ENCODE data around the gene UBE2Q1. TPM values are rescaled to one million over a fixed set of nuclear protein-coding genes. Genes with fewer than 3 reads are reported as not detected.
A peak's percentile ranks its signal among the peaks of the same experiment; 100 is the strongest.

Gene UBE2Q1
- total and polyA plus RNA-seq, 4 donors: 25.5 to 63.9 (median 45.0) TPM

DNA sequence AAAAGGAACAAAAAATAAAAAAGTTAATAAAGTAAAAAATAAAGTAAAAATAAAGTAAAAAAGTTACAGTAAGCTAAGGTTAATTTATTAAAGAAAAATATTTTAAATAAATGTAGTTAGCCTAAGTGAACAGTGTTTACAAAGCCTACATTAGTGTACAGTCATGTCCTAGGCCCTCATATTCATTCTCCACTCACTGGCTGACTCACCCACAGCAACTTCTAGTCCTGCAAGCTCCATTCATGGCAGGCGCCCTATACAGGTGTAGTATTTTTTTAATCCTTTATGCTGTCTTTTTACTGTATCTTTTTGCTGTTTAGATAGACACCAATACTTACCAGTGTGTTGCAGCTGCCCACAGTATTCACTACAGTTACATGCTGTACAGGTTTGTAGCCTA is 37.2 kb upstream of the UBE2Q1 start:
- DNase-seq: peak in 1 of 2 donors; percentile 3
- H3K36me3 ChIP-seq (ENCODE audit: control insufficient read depth in 1 of 2, insufficient read depth in 2 of 2, low read length in 1 of 2): peaks cover 17 to 20% of the 10 kb centered on the region in 2 donors
- H3K4me3 ChIP-seq (ENCODE audit: low read length in 2 of 2): no peak overlapping the region
- no peak overlapping the region for H3K27ac ChIP-seq (ENCODE audit: low read depth in 1 of 2, low read length in 2 of 2)
- ATAC-seq (ENCODE audit: low FRiP score): no peak
- 77 to 82% methylated on average over 1 of the region's 1 CpG for WGBS, 2 donors
- H3K27me3 ChIP-seq (ENCODE audit: control insufficient read depth in 1 of 2, insufficient read depth in 2 of 2, low read length in 1 of 2): no peaks in the 10 kb centered on the region
- H3K4me1 ChIP-seq (ENCODE audit: control insufficient read depth in 1 of 2, insufficient read depth in 2 of 2, low read length in 2 of 2): peaks cover 3 to 4% of the 10 kb centered on the region in 2 donors
- no peaks in the 10 kb centered on the region for H3K9me3 ChIP-seq (ENCODE audit: control insufficient read depth, low read length)
- intact Hi-C loops (cut with DNase I): no loop called here

DNA sequence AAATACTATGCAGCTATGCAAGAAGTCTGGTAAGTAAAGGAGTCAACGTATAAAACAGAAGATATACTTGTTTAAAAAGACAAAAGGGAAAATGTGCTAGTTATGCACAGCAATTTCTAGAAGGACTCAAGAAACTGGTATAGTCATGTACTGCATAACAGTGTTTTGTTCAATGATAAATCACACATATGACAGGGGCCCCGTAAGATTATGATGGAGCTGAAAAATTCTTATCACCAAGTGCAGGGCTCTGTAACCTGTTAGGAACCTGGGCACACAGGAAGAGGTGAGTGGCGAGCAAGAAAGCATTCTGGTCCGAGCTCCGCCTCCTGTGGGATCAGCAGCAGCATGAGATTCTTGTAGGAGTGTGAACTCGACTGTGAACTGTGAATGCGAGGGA is 36.3 kb upstream of the UBE2Q1 start:
- ATAC-seq (ENCODE audit: low FRiP score) (no peak), DNase-seq (no peak)
- Histone ChIP-seq H3K9me3 (ENCODE audit: control insufficient read depth, low read length) (no peaks in the 10 kb centered on the region), H3K4me3 (ENCODE audit: low read length in 2 of 2) (no peak overlapping the region), H3K36me3 (ENCODE audit: control insufficient read depth in 1 of 2, insufficient read depth in 2 of 2, low read length in 1 of 2) (peaks cover 20 to 25% of the 10 kb centered on the region in 2 donors), H3K4me1 (ENCODE audit: control insufficient read depth in 1 of 2, insufficient read depth in 2 of 2, low read length in 2 of 2) (peaks cover 3 to 4% of the 10 kb centered on the region in 2 donors), H3K27ac (ENCODE audit: low read depth in 1 of 2, low read length in 2 of 2) (no peak overlapping the region), H3K27me3 (ENCODE audit: control insufficient read depth in 1 of 2, insufficient read depth in 2 of 2, low read length in 1 of 2) (no peaks in the 10 kb centered on the region)
- intact Hi-C loops (cut with DNase I): no loop called here
- 75 to 77% methylated on average over 7 of the region's 7 CpGs for WGBS, 2 donors

DNA sequence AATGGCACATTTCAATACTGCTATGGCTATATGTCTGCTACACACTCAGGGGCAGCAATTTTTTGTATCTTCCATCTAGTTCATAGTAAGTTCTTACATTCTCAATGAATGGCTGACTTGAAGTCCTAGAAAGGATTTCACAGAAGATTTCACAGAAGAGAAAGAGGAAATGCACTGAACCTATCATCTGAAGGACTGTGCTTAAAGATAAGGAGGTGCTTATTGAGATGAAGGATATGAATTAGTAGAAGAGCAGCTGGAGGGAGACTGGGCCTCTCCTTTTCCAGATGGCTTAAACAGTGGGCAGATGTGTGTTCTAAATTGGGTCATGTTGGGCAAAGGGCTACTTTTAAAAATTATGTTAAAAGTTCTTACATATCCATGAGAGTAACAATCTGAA is 34.9 kb upstream of the UBE2Q1 start:
- H3K27ac ChIP-seq (ENCODE audit: low read depth in 1 of 2, low read length in 2 of 2): no peak overlapping the region
- no peak for ATAC-seq (ENCODE audit: low FRiP score)
- H3K36me3 ChIP-seq (ENCODE audit: control insufficient read depth in 1 of 2, insufficient read depth in 2 of 2, low read length in 1 of 2): peaks cover 20 to 29% of the 10 kb centered on the region in 2 donors
- intact Hi-C loops (cut with DNase I): no loop called here
- no peaks in the 10 kb centered on the region for H3K4me1 ChIP-seq (ENCODE audit: control insufficient read depth in 1 of 2, insufficient read depth in 2 of 2, low read length in 2 of 2)
- H3K27me3 ChIP-seq (ENCODE audit: control insufficient read depth in 1 of 2, insufficient read depth in 2 of 2, low read length in 1 of 2): no peaks in the 10 kb centered on the region
- H3K9me3 ChIP-seq (ENCODE audit: control insufficient read depth, low read length): no peaks in the 10 kb centered on the region
- no peak overlapping the region for H3K4me3 ChIP-seq (ENCODE audit: low read length in 2 of 2)
- no peak for DNase-seq

DNA sequence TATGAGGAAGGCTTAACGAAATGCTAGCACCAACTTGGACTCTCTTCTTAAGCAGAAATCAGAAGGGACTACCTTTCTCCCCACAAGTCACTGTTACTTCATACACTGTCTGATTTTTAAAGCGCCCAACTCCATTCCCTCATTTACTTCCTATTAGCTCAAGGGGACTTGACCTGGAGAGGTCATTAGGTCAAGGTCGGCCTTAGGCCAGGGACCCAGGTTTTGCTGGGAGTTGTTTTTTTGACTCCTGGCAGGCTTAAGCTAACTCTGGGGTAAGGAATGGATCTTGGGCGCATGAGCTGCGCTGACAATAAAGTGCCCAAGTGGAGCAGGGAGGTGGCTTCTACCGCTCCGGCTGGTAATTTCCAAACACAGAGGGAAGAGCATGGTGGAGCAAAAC is 32.7 kb upstream of the UBE2Q1 start:
- WGBS, 2 donors: 95 to 96% methylated on average over 7 of the region's 7 CpGs
- peaks cover 13 to 24% of the 10 kb centered on the region in 2 donors for H3K36me3 ChIP-seq (ENCODE audit: control insufficient read depth in 1 of 2, insufficient read depth in 2 of 2, low read length in 1 of 2)
- intact Hi-C loops (cut with DNase I): no loop called here

DNA sequence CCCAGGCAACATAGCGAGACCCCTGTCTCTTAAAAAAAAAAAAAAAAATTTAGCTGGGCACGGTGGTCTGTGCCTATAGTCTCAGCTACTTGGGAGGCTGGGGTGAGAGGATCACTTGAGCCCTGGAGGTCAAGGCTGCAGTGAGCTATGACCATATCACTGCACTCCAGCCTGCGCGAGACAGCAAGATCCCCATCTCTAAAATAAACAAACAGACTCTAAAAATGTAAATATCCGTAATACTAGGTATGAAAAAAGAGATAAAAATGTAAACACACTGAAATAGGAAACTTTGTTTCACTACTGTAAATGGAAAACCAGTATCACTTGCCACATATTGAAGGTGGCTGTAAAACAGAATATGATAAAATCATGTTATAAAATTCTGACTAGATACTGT is 32.3 kb upstream of the UBE2Q1 start:
- 71 to 75% methylated on average over 5 of the region's 5 CpGs for WGBS, 2 donors
- H3K4me3 ChIP-seq (ENCODE audit: low read length in 2 of 2): no peak overlapping the region
- H3K27ac ChIP-seq (ENCODE audit: low read depth in 1 of 2, low read length in 2 of 2): no peak overlapping the region
- no peaks in the 10 kb centered on the region for H3K9me3 ChIP-seq (ENCODE audit: control insufficient read depth, low read length)
- H3K36me3 ChIP-seq (ENCODE audit: control insufficient read depth in 1 of 2, insufficient read depth in 2 of 2, low read length in 1 of 2): peaks cover 15 to 25% of the 10 kb centered on the region in 2 donors
- H3K4me1 ChIP-seq (ENCODE audit: control insufficient read depth in 1 of 2, insufficient read depth in 2 of 2, low read length in 2 of 2): no peaks in the 10 kb centered on the region
- intact Hi-C loops (cut with DNase I): no loop called here
- peak in 1 of 2 donors; percentile 3 for DNase-seq
- ATAC-seq (ENCODE audit: low FRiP score): no peak
- H3K27me3 ChIP-seq (ENCODE audit: control insufficient read depth in 1 of 2, insufficient read depth in 2 of 2, low read length in 1 of 2): no peaks in the 10 kb centered on the region

More for the DNA sequence above, 32.7 kb upstream of the UBE2Q1 start:
- no peak for ATAC-seq (ENCODE audit: low FRiP score)
- Histone ChIP-seq H3K4me1 (ENCODE audit: control insufficient read depth in 1 of 2, insufficient read depth in 2 of 2, low read length in 2 of 2) (no peaks in the 10 kb centered on the region), H3K27ac (ENCODE audit: low read depth in 1 of 2, low read length in 2 of 2) (no peak overlapping the region), H3K9me3 (ENCODE audit: control insufficient read depth, low read length) (no peaks in the 10 kb centered on the region), H3K4me3 (ENCODE audit: low read length in 2 of 2) (no peak overlapping the region), H3K27me3 (ENCODE audit: control insufficient read depth in 1 of 2, insufficient read depth in 2 of 2, low read length in 1 of 2) (no peaks in the 10 kb centered on the region)
- peak in 1 of 2 donors; percentile 28 for DNase-seq

DNA sequence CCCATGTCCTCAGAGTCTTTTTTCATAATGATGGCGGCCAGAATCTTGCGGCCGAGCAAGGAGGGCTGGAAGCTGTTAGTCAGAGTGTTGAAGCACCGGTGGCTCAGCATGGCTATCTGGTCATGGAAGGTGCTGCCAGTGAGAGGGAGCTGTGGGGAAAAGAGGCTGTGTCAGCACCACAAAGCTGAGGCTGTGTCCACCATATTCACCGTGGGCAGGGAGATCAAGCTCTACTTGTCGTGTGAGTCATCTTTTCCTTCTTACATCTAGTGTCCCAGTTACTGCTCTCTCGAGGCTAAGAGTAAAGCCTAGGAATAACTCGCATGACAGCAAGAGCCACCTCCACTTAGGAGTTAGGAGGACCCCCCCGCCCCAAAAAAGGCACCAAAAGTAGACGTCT is 31.3 kb upstream of the UBE2Q1 start:
- H3K4me1 ChIP-seq (ENCODE audit: control insufficient read depth in 1 of 2, insufficient read depth in 2 of 2, low read length in 2 of 2): no peaks in the 10 kb centered on the region
- intact Hi-C loops (cut with DNase I): no loop called here
- no peaks in the 10 kb centered on the region for H3K27me3 ChIP-seq (ENCODE audit: control insufficient read depth in 1 of 2, insufficient read depth in 2 of 2, low read length in 1 of 2)
- ATAC-seq (ENCODE audit: low FRiP score) (no peak), DNase-seq (no peak)
- 74 to 76% methylated on average over 10 of the region's 10 CpGs for WGBS, 2 donors
- H3K36me3 ChIP-seq (ENCODE audit: control insufficient read depth in 1 of 2, insufficient read depth in 2 of 2, low read length in 1 of 2): peaks cover 20 to 28% of the 10 kb centered on the region in 2 donors
- no peak overlapping the region for H3K27ac ChIP-seq (ENCODE audit: low read depth in 1 of 2, low read length in 2 of 2)
- no peak overlapping the region for H3K4me3 ChIP-seq (ENCODE audit: low read length in 2 of 2)
- no peaks in the 10 kb centered on the region for H3K9me3 ChIP-seq (ENCODE audit: control insufficient read depth, low read length)

DNA sequence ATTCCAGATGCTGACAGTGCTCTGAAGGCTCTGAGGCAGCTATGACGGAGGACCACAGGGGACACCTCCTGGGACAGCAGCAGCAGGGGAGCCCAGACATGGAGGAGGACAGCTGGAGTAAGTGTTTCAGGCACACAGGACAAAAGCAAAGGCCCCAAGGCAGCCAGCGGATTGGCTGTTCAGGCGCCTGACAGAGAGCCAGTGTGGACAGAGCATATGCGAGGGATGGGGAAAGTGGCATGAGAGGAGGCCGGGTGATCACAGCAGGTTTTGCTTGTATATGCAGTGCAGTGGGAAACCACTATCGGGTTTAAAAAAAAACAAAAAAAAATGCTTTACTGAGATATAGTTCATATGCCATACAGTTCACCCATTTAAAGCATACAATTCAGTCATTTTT is 28.2 kb upstream of the UBE2Q1 start:
- no peak for DNase-seq
- 90% methylated on average over 6 of the region's 6 CpGs for WGBS, 2 donors
- intact Hi-C loops (cut with DNase I): no loop called here
- Histone ChIP-seq H3K4me3 (ENCODE audit: low read length in 2 of 2) (no peak overlapping the region), H3K36me3 (ENCODE audit: control insufficient read depth in 1 of 2, insufficient read depth in 2 of 2, low read length in 1 of 2) (peaks cover 13 to 38% of the 10 kb centered on the region in 2 donors), H3K27ac (ENCODE audit: low read depth in 1 of 2, low read length in 2 of 2) (no peak overlapping the region), H3K27me3 (ENCODE audit: control insufficient read depth in 1 of 2, insufficient read depth in 2 of 2, low read length in 1 of 2) (no peaks in the 10 kb centered on the region), H3K9me3 (ENCODE audit: control insufficient read depth, low read length) (no peaks in the 10 kb centered on the region), H3K4me1 (ENCODE audit: control insufficient read depth in 1 of 2, insufficient read depth in 2 of 2, low read length in 2 of 2) (no peaks in the 10 kb centered on the region)
- no peak for ATAC-seq (ENCODE audit: low FRiP score)

DNA sequence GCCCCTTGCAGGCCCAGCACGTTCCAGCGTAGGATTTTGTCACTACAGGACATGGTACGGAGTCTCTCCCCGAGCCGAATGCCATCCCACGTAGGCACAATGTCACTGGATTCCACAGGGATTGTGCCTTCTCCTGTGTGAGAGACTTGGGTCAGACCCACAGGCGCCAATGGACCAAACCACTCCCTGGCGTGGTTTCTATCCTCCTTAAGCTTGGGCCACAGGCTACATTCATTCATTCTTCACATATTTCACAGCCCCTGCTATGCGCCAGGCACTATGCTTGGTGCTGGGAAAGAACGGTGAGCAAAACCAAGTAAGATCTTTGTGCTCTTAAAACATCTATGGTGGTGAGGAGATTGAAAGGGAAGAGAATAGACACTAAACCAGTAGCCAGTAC is 27.8 kb upstream of the UBE2Q1 start:
- intact Hi-C loops (cut with DNase I): no loop called here
- Histone ChIP-seq H3K27me3 (ENCODE audit: control insufficient read depth in 1 of 2, insufficient read depth in 2 of 2, low read length in 1 of 2) (no peaks in the 10 kb centered on the region), H3K9me3 (ENCODE audit: control insufficient read depth, low read length) (no peaks in the 10 kb centered on the region), H3K4me1 (ENCODE audit: control insufficient read depth in 1 of 2, insufficient read depth in 2 of 2, low read length in 2 of 2) (no peaks in the 10 kb centered on the region), H3K4me3 (ENCODE audit: low read length in 2 of 2) (no peak overlapping the region), H3K27ac (ENCODE audit: low read depth in 1 of 2, low read length in 2 of 2) (no peak overlapping the region), H3K36me3 (ENCODE audit: control insufficient read depth in 1 of 2, insufficient read depth in 2 of 2, low read length in 1 of 2) (peaks cover 10 to 38% of the 10 kb centered on the region in 2 donors)
- DNase-seq (no peak), ATAC-seq (ENCODE audit: low FRiP score) (no peak)
- WGBS, 2 donors: 77 to 78% methylated on average over 10 of the region's 10 CpGs

DNA sequence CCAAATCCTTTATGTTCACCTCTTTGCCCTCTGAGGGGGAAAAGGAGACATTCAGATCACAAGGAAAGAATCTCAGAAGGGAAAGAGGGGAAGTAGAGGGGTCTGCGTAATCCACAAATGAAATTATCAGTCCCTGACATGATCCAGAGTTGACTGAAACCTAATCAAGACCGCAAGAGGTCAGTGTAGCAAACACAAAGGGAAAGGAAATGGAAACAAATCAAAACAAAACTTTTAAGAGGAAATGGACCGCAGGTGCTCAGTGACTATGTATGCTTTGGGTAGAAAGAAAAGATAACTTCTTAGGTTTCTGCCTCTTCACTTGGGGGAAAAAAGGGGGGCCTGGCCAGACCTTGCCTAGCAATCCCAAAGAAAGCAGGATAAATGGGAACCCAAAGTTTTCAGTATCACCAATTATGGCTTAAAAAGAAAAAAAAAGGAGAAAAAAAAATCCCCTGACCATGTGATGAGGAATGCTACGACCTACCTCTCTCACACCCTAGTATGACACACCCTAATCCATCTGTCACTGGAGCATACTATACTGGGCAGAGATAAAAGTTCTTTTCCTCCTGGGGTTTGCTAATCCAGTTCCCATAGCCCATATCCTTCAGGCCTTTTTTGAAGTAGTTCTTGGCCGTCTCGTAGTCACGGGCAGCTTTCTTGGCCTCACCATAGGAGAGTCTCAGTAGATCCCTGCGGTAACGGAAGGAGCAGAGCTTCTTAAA is 26.0 kb upstream of the UBE2Q1 start:
- H3K36me3 ChIP-seq (ENCODE audit: control insufficient read depth in 1 of 2, insufficient read depth in 2 of 2, low read length in 1 of 2): peaks cover 7 to 28% of the 10 kb centered on the region in 2 donors
- WGBS, 2 donors: 73 to 79% methylated on average over 9 of the region's 9 CpGs

More for the DNA sequence above, 26.0 kb upstream of the UBE2Q1 start:
- H3K27ac ChIP-seq (ENCODE audit: low read depth in 1 of 2, low read length in 2 of 2): no peak overlapping the region
- no peaks in the 10 kb centered on the region for H3K4me1 ChIP-seq (ENCODE audit: control insufficient read depth in 1 of 2, insufficient read depth in 2 of 2, low read length in 2 of 2)
- ATAC-seq (ENCODE audit: low FRiP score) (no peak), DNase-seq (no peak)
- intact Hi-C loops (cut with DNase I): no loop called here
- H3K9me3 ChIP-seq (ENCODE audit: control insufficient read depth, low read length): no peaks in the 10 kb centered on the region
- H3K4me3 ChIP-seq (ENCODE audit: low read length in 2 of 2): no peak overlapping the region
- no peaks in the 10 kb centered on the region for H3K27me3 ChIP-seq (ENCODE audit: control insufficient read depth in 1 of 2, insufficient read depth in 2 of 2, low read length in 1 of 2)

Data from aorta (tissue), 5 donors.